IMR-90 (cell line): ENCODE results near the gene ATXN1. TPM values are rescaled to one million over a fixed set of nuclear protein-coding genes. Genes with fewer than 3 reads are reported as not detected.

Experiments used
- ATAC-seq: fragments of 200-7000 bp; cut with Tn5 transposase; 2 replicates; pipeline ENCODE4 v1.9.1; 2020; ENCODE audit warnings: low read depth, mild to moderate bottlenecking, moderate library complexity
- BruUV-seq: library from RNA; stranded (reverse); fragments of 400-500 nt; replicated peaks from 2 replicates; lab custom pipeline; 2021; lab: Mats Ljungman, UMichigan
- CTCF ChIA-PET: fragments of 300-600 bp; formaldehyde crosslinking; extraction: SDS; loops from one replicate; lab custom pipeline; 2021; ENCODE audit warnings: antibody characterized with exemption; lab: Yijun Ruan, JAX
- POLR2A ChIA-PET: fragments of 300-600 bp; sonication (Branson Sonifier 250); formaldehyde crosslinking; loops from one replicate; lab custom pipeline; 2022; ENCODE audit warnings: antibody characterized with exemption; ENCODE audit not compliant: unreplicated experiment; lab: Charles Lee
- DNase-seq: peaks from one replicate; pipeline ENCODE4 v3.0.0; 2013
- H2AFZ ChIP-seq: replicated peaks from 2 replicates; pipeline ENCODE3; 2013; ENCODE audit warnings: low read length, mild to moderate bottlenecking; ENCODE audit not compliant: poor library complexity
- H2AK5ac ChIP-seq: 2 replicates; pipeline ENCODE4 v1.6.1; 2013; ENCODE audit warnings: low read depth, low read length, inconsistent platforms
- H2AK9ac ChIP-seq: replicated peaks from 2 replicates; pipeline ENCODE3; 2013; ENCODE audit warnings: mild to moderate bottlenecking, low read depth, low read length, moderate library complexity; ENCODE audit not compliant: poor library complexity
- H2BK120ac ChIP-seq: 2 replicates; pipeline ENCODE4 v1.6.1; 2013; ENCODE audit warnings: low read depth, low read length, inconsistent platforms
- H2BK15ac ChIP-seq: 3 replicates; pipeline ENCODE4 v1.6.1; 2013; ENCODE audit warnings: low read depth, low read length, inconsistent platforms
- H2BK20ac ChIP-seq: 2 replicates; pipeline ENCODE4 v1.6.1; 2013; ENCODE audit warnings: low read depth, mild to moderate bottlenecking, inconsistent platforms, low read length, moderate library complexity
- H2BK5ac ChIP-seq: 2 replicates; pipeline ENCODE4 v1.6.1; 2013; ENCODE audit warnings: mild to moderate bottlenecking, low read depth, low read length, inconsistent platforms; ENCODE audit not compliant: poor library complexity, severe bottlenecking
- H3K14ac ChIP-seq: replicated peaks from 2 replicates; pipeline ENCODE4 v1.6.1; 2013; ENCODE audit warnings: low read depth, low read length, inconsistent platforms
- H3K18ac ChIP-seq: 2 replicates; pipeline ENCODE4 v1.6.1; 2013; ENCODE audit warnings: low read depth, low read length, control low read depth
- H3K23ac ChIP-seq: 2 replicates; pipeline ENCODE4 v1.6.1; 2013; ENCODE audit warnings: low read depth, low read length, inconsistent platforms
- H3K27ac ChIP-seq: 2 replicates; pipeline ENCODE4 v1.5.1; 2013; ENCODE audit warnings: mild to moderate bottlenecking, control low read depth, low read length; ENCODE audit not compliant: insufficient read depth
- H3K27me3 ChIP-seq: 2 replicates; pipeline ENCODE4 v1.6.1; 2013; ENCODE audit warnings: low read length; ENCODE audit not compliant: control insufficient read depth, insufficient read depth
- H3K36me3 ChIP-seq: 2 replicates; pipeline ENCODE4 v1.6.1; 2013; ENCODE audit warnings: low read length, mixed read lengths; ENCODE audit not compliant: control insufficient read depth, insufficient read depth
- H3K4ac ChIP-seq: 2 replicates; pipeline ENCODE4 v1.6.1; 2013; ENCODE audit warnings: low read depth, low read length, inconsistent platforms
- H3K4me1 ChIP-seq: 2 replicates; pipeline ENCODE4 v1.6.1; 2013; ENCODE audit warnings: low read length, mixed read lengths; ENCODE audit not compliant: control insufficient read depth, insufficient read depth
- H3K4me2 ChIP-seq: 2 replicates; pipeline ENCODE4 v1.6.1; 2013; ENCODE audit warnings: low read depth, mild to moderate bottlenecking, control low read depth, low read length, moderate library complexity
- H3K4me3 ChIP-seq: 2 replicates; pipeline ENCODE4 v1.5.1; 2013; ENCODE audit warnings: low read depth, mild to moderate bottlenecking, control low read depth, low read length, moderate library complexity; ENCODE audit not compliant: insufficient read depth
- H3K56ac ChIP-seq: 2 replicates; pipeline ENCODE4 v1.6.1; 2013; ENCODE audit warnings: low read length, inconsistent platforms; ENCODE audit not compliant: insufficient read depth; ENCODE audit errors: extremely low read depth
- H3K79me1 ChIP-seq, 2 experiments: 2 replicates each; pipeline ENCODE4 v1.6.1; 2013; ENCODE audit warnings: low read length in 2 of 2, inconsistent platforms in 1 of 2, low read depth in 1 of 2
- H3K9ac ChIP-seq: 2 replicates; pipeline ENCODE4 v1.6.1; 2013; ENCODE audit warnings: low read depth, low read length, control low read depth
- H3K9me1 ChIP-seq: 2 replicates; pipeline ENCODE4 v1.6.1; 2013; ENCODE audit warnings: low read length, inconsistent platforms; ENCODE audit not compliant: insufficient read depth
- H3K9me3 ChIP-seq: 2 replicates; pipeline ENCODE4 v1.6.1; 2013; ENCODE audit warnings: low read length; ENCODE audit not compliant: control insufficient read depth, insufficient read depth
- H4K20me1 ChIP-seq: 2 replicates; pipeline ENCODE4 v1.6.1; 2013; ENCODE audit warnings: low read length, inconsistent platforms; ENCODE audit not compliant: insufficient read depth
- H4K5ac ChIP-seq: 2 replicates; pipeline ENCODE4 v1.6.1; 2013; ENCODE audit warnings: mild to moderate bottlenecking, low read depth, low read length, control low read depth
- H4K8ac ChIP-seq, 2 experiments: 2 replicates each; pipeline ENCODE4 v1.6.1; 2013; ENCODE audit warnings: low read depth in 2 of 2, low read length in 2 of 2, control low read depth in 1 of 2, inconsistent platforms in 1 of 2
- H4K91ac ChIP-seq: 2 replicates; pipeline ENCODE4 v1.6.1; 2013; ENCODE audit warnings: low read depth, low read length, inconsistent platforms; ENCODE audit not compliant: insufficient read depth
- BHLHE40 ChIP-seq: fragments of 150-350 bp; IDR thresholded peaks from 2 replicates; pipeline ENCODE4 v1.6.1; 2016; ENCODE audit warnings: mild to moderate bottlenecking, low read depth, low read length
- CEBPB ChIP-seq: IDR thresholded peaks from 2 replicates; pipeline ENCODE4 v1.6.1; 2012; ENCODE audit warnings: low read depth, low read length, improper control_type of control experiment
- CHD1 ChIP-seq: IDR thresholded peaks from 2 replicates; pipeline ENCODE4 v1.6.1; 2012; ENCODE audit warnings: low read depth, low read length, improper control_type of control experiment
- CTCF ChIP-seq: conservative IDR thresholded peaks from 2 replicates; pipeline ENCODE4 v1.5.1; 2012; ENCODE audit warnings: mild to moderate bottlenecking, low read depth, low read length, improper control_type of control experiment
- ELK1 ChIP-seq: fragments of 150-350 bp; IDR thresholded peaks from 2 replicates; pipeline ENCODE4 v1.6.1; 2016; ENCODE audit warnings: low read depth, mild to moderate bottlenecking, low read length, moderate library complexity, borderline replicate concordance
- FOS ChIP-seq: fragments of 150-350 bp; IDR thresholded peaks from 2 replicates; pipeline ENCODE4 v1.6.1; 2016; ENCODE audit warnings: low read depth, low read length
- MAFK ChIP-seq: IDR thresholded peaks from 2 replicates; pipeline ENCODE4 v1.6.1; 2012; ENCODE audit warnings: low read depth, low read length, improper control_type of control experiment
- MAZ ChIP-seq: IDR thresholded peaks from 2 replicates; pipeline ENCODE4 v1.6.1; 2012; ENCODE audit warnings: low read depth, mild to moderate bottlenecking, low read length, improper control_type of control experiment, moderate library complexity, borderline replicate concordance
- MXI1 ChIP-seq: IDR thresholded peaks from 2 replicates; pipeline ENCODE4 v1.6.1; 2012; ENCODE audit warnings: low read depth, mild to moderate bottlenecking, low read length, moderate library complexity, borderline replicate concordance
- NFE2L2 ChIP-seq: fragments of 150-350 bp; IDR thresholded peaks from 2 replicates; pipeline ENCODE4 v1.6.1; 2016; ENCODE audit warnings: low read depth, mild to moderate bottlenecking, low read length
- POLR2A ChIP-seq: IDR thresholded peaks from 2 replicates; pipeline ENCODE4 v1.6.1; 2012; ENCODE audit warnings: mild to moderate bottlenecking, low read depth, low read length
- RAD21 ChIP-seq: IDR thresholded peaks from 2 replicates; pipeline ENCODE4 v1.6.1; 2012; ENCODE audit warnings: low read length, improper control_type of control experiment
- RCOR1 ChIP-seq: IDR thresholded peaks from 2 replicates; pipeline ENCODE4 v1.6.1; 2012; ENCODE audit warnings: mild to moderate bottlenecking, low read length, improper control_type of control experiment; ENCODE audit not compliant: insufficient replicate concordance
- RFX5 ChIP-seq: IDR thresholded peaks from 2 replicates; pipeline ENCODE4 v1.8.0; 2012; ENCODE audit warnings: low read depth, mild to moderate bottlenecking, low read length, moderate library complexity
- SMC3 ChIP-seq: fragments of 150-350 bp; IDR thresholded peaks from 2 replicates; pipeline ENCODE4 v1.6.1; 2016; ENCODE audit warnings: low read depth, mild to moderate bottlenecking, antibody characterized with exemption, low read length, moderate library complexity
- USF2 ChIP-seq: fragments of 150-350 bp; IDR thresholded peaks from 2 replicates; pipeline ENCODE4 v1.6.1; 2017; ENCODE audit warnings: mild to moderate bottlenecking, antibody characterized with exemption, low read length, low read depth
- WGBS, 2 experiments: methylation state at CpG; one replicate each; pipeline versions ENCODE4 v1.1.5 to v1.1.7; 2013; ENCODE audit warnings: missing lambda C conversion rate in 2 of 2; ENCODE audit not compliant: insufficient read length in 1 of 2; ENCODE audit errors: extremely low coverage in 2 of 2; 5-methylcytosine and 5-hydroxymethylcytosine counted together
- dilution Hi-C: fragments of 300-500 bp; cut with HindIII; formaldehyde crosslinking; loops from one replicate; pipeline ENCODE4 v1.14.3; 2018; ENCODE audit warnings: low sequenced_read_pairs; ENCODE audit not compliant: unreplicated experiment
- in situ Hi-C: fragments of 300-500 bp; cut with MboI; formaldehyde crosslinking; loops from 3 replicates; pipeline ENCODE4 v1.14.3; 2019; ENCODE audit warnings: low sequenced_read_pairs, inconsistent platforms, mixed read lengths
- intact Hi-C: fragments of 100-400 bp; cut with micrococcal nuclease; formaldehyde crosslinking; loops from 2 replicates; pipeline ENCODE4 v1.10.0; 2022
- polyA plus RNA-seq, 3 experiments: library from polyadenylated mRNA; depleted of rRNA; stranded (reverse); fragments of >200 nt; gene quantifications; 2 replicates each; pipeline ENCODE4 v1.2.3, GENCODE V29; 2012; ENCODE audit warnings: low replicate concordance in 1 of 3
- total RNA-seq: library from RNA; depleted of rRNA; stranded (reverse); fragments of >200 nt; gene quantifications from 2 replicates; pipeline ENCODE4 v1.2.3, GENCODE V29; 2012

Gene ATXN1
- total and polyA plus RNA-seq, 2 of the 4 experiments (the other 2 are of a cell fraction) = 7.3 to 11.1 TPM

GRCh38 chr6:16493112-16493511 is 268.1 kb downstream of the ATXN1 start:
- H4K20me1 ChIP-seq = 0 out of 2 replicates have a peak, but pooled peaks cover 3% of the 10 kb centered on the region
- DNase-seq (no peak), ATAC-seq (no peak)
- H3K36me3 ChIP-seq = peaks cover 1% of the 10 kb centered on the region; the same call in 1 of the 2 replicates
- intact Hi-C loops = no loop called here
- peaks cover 2% of the 10 kb centered on the region; the same call in 1 of the 2 replicates for H3K9me1 ChIP-seq
- BruUV-seq = no TSS peak
- H3K9ac ChIP-seq = no peak overlapping the region
- in situ Hi-C loops = no loop called here
- H3K4me1 ChIP-seq = peaks cover 8% of the 10 kb centered on the region
- peaks cover 9 to 11% of the 10 kb centered on the region in 2 experiments for H3K79me1 ChIP-seq
- dilution Hi-C loops = no loop called here
- H3K9me3 ChIP-seq = no peaks in the 10 kb centered on the region
- no peak overlapping the region for H3K56ac ChIP-seq
- no peak overlapping the region for H2BK5ac ChIP-seq
- TF ChIP-seq SMC3 = no peak
- TF ChIP-seq ELK1 = no peak
- TF ChIP-seq FOS = no peak
- TF ChIP-seq RCOR1 = no peak
- no peak for TF ChIP-seq MAZ
- no peak for TF ChIP-seq BHLHE40
- no peak for TF ChIP-seq USF2
- no peak for TF ChIP-seq RAD21
- no peak for TF ChIP-seq CHD1
- TF ChIP-seq MAFK = no peak
- no peak for TF ChIP-seq POLR2A
- no peak for TF ChIP-seq CEBPB
- TF ChIP-seq RFX5 = no peak
- no peak for TF ChIP-seq MXI1
- no peak for TF ChIP-seq CTCF
- no peak for TF ChIP-seq NFE2L2
- H3K18ac ChIP-seq = no peak overlapping the region
- H3K14ac ChIP-seq = no peak overlapping the region; the same call in 1 of the 2 replicates
- no peak overlapping the region for H3K27ac ChIP-seq
- H2BK15ac ChIP-seq = no peak overlapping the region
- ChIA-PET POLR2A (no interaction called here), CTCF (interaction anchor here (0.6 kb wide), 1 partner anchor 9 kb away, joined by 12 read pairs; no protein-coding TSS in a partner anchor)
- WGBS, 2 experiments = 91% methylated on average over 4 of the region's 5 CpGs; no CpG with 5 or more reads in 1 of the 2 experiments
- H2AK9ac ChIP-seq = no peak overlapping the region
- no peak overlapping the region for H4K8ac ChIP-seq
- no peak overlapping the region for H3K4me3 ChIP-seq
- no peak overlapping the region for H3K4me2 ChIP-seq
- H2AK5ac ChIP-seq = no peak overlapping the region
- no peak overlapping the region for H4K5ac ChIP-seq
- no peaks in the 10 kb centered on the region for H3K27me3 ChIP-seq
- H2BK120ac ChIP-seq = no peak overlapping the region
- H3K4ac ChIP-seq = no peak overlapping the region
- H3K23ac ChIP-seq = no peak overlapping the region
- no peak overlapping the region for H2BK20ac ChIP-seq
- H2AFZ ChIP-seq = no peak overlapping the region
- H4K91ac ChIP-seq = no peak overlapping the region
